ENCODE results near the gene RBM23.
"Not testable (repeated sequence)": the region's sequence is repeated elsewhere in the genome, so short reads cannot be mapped to it uniquely, and the experiment has no call there.

DNA sequence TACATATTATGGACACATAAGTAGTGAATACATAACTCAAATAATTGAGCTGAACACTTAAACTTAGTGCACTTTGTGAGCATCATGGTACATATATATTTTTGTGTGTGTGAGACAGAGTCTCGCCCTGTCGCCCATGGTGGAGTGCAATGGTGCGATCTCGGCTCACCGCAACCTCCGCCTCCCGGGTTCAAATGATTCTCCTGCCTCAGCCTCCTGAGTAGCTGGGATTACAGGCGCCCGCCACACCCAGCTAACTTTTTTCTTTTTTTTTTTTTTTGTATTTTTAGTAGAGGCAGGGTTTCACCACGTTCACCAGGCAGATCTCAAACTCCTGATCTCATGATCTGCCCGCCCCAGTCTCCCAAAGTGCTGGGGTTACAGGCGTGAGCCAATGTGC, 66.8 kb downstream of the RBM23 start:
- not testable (repeated sequence) for TF ChIP-seq ZNF510 (tag by site-specific recombination; IDR thresholded peaks at IDR 0.05; ENCODE audit: insufficient replicate concordance); CTCF (tag by site-specific recombination; IDR thresholded peaks at IDR 0.05); ZSCAN18 (tag by site-specific recombination; IDR thresholded peaks at IDR 0.05); ZNF621 (tag by site-specific recombination; IDR thresholded peaks at IDR 0.05); MYNN (tag by site-specific recombination; IDR thresholded peaks at IDR 0.05; ENCODE audit: borderline replicate concordance); ZNF558 (tag by site-specific recombination; IDR thresholded peaks at IDR 0.05)
